ENCODE results near the gene PLEK. TPM values are rescaled to one million over a fixed set of nuclear protein-coding genes. Genes with fewer than 3 reads are reported as not detected.

The PLEK gene
- total and polyA plus RNA-seq, 2 donors (not counting 1 experiment from before 2014, with no cell fraction given), result 39.9 to 78.3 TPM

DNA sequence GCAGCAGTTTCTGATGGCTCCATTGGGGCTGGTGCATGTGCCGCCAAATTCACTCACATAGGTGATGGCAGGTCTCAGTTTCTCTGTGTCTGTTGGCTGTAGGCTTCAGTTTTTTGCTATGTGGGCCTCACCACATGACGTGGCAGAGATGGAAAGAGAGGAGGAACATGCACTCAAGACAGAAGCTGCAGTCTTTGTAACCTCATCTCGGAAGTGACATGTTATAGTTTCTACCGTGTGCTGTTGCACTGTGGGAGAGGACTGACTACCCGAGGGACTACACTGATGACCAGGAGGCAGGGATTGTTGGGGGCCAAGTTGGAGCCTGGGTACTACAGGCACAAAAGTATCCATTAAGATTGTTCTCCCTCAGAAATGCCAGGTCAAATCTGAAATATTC, 36.2 kb upstream of the PLEK start:
- no peaks in the 10 kb centered on the region for H3K9me3 Mint-ChIP-seq (ENCODE audit: insufficient read depth)
- WGBS (ENCODE audit: insufficient coverage), result 72% methylated on average over 4 of the region's 5 CpGs
- TF ChIP-seq EZH2 (IDR thresholded peaks at IDR 0.05; ENCODE audit: borderline replicate concordance, insufficient read depth, low read depth, low read length, poor library complexity, severe bottlenecking), result no peak
- TF ChIP-seq, protein P1, sequence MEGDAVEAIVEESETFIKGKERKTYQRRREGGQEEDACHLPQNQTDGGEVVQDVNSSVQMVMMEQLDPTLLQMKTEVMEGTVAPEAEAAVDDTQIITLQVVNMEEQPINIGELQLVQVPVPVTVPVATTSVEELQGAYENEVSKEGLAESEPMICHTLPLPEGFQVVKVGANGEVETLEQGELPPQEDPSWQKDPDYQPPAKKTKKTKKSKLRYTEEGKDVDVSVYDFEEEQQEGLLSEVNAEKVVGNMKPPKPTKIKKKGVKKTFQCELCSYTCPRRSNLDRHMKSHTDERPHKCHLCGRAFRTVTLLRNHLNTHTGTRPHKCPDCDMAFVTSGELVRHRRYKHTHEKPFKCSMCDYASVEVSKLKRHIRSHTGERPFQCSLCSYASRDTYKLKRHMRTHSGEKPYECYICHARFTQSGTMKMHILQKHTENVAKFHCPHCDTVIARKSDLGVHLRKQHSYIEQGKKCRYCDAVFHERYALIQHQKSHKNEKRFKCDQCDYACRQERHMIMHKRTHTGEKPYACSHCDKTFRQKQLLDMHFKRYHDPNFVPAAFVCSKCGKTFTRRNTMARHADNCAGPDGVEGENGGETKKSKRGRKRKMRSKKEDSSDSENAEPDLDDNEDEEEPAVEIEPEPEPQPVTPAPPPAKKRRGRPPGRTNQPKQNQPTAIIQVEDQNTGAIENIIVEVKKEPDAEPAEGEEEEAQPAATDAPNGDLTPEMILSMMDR (IDR thresholded peaks at IDR 0.05), result no peak

DNA sequence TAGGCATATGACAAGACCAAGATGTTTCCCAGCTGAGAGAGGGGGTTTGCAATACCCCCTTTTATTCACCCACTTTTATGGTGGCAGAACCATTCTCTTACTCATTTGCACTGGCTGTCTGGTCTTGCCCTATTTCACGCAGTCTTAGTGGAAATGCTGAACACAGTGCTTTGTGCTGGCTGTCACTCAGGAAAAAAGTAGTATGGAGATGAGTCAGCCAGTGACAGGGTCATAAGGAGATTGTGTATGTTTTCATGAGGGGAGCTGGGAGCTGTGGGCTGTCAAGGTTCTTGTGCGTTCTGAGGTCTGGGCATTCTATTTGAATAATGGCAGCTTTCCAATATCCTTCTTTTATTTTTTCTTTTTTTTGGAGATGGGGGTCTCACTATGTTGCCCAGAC, 34.4 kb upstream of the PLEK start:
- Mint-ChIP-seq H3K4me3 (no peak overlapping the region), H3K4me1 (no peaks in the 10 kb centered on the region), H3K9me3 (ENCODE audit: insufficient read depth) (no peaks in the 10 kb centered on the region), H3K27ac (no peak overlapping the region), H3K27me3 (peaks cover 10% of the 10 kb centered on the region)
- intact Hi-C loops (cut with micrococcal nuclease), result no loop called here
- Histone ChIP-seq H4K20me1 (ENCODE audit: control insufficient read depth, insufficient read depth, low read length, poor library complexity, severe bottlenecking) (no peaks in the 10 kb centered on the region), H3K9me3 (ENCODE audit: control extremely low read depth in 1 of 3, control insufficient read depth in 2 of 3, insufficient read depth in 1 of 3, low read length in 2 of 3) (no peaks in the 10 kb centered on the region), H2AFZ (ENCODE audit: insufficient read depth, low read depth, low read length, poor library complexity, severe bottlenecking) (no peak overlapping the region), H3K9ac (ENCODE audit: low read length) (no peak overlapping the region), H3K4me3 (ENCODE audit: control extremely low read depth in 1 of 5, extremely low read depth in 1 of 5, insufficient read depth in 1 of 5, low read depth in 2 of 5, low read length in 4 of 5) (no peak overlapping the region), H3K36me3 (replicated peaks in 1 of 2; ENCODE audit: control extremely low read depth in 1 of 2, control insufficient read depth in 1 of 2, extremely low read depth in 1 of 2, insufficient read depth in 2 of 2, low read length in 1 of 2) (no peaks in the 10 kb centered on the region), H3K79me2 (ENCODE audit: control insufficient read depth, insufficient read depth, low read length) (no peaks in the 10 kb centered on the region), H3K4me1 (ENCODE audit: control insufficient read depth in 2 of 2, insufficient read depth in 2 of 2, low read length in 2 of 2) (no peaks in the 10 kb centered on the region), H3K4me2 (replicated peaks; ENCODE audit: low read depth, low read length, poor library complexity, severe bottlenecking) (no peak overlapping the region), H3K27me3 (replicated peaks in 1 of 4; ENCODE audit: control extremely low read depth in 1 of 4, control insufficient read depth in 3 of 4, insufficient read depth in 4 of 4, low read length in 3 of 4) (no peaks in the 10 kb centered on the region), H3K27ac (ENCODE audit: low read length in 2 of 2) (no peak overlapping the region)
- ATAC-seq (ENCODE audit: low read depth) (no peak), DNase-seq (no peak)
- TF ChIP-seq, protein P1 (IDR thresholded peaks at IDR 0.05), result no peak
- TF ChIP-seq EZH2 (IDR thresholded peaks at IDR 0.05; ENCODE audit: borderline replicate concordance, insufficient read depth, low read depth, low read length, poor library complexity, severe bottlenecking), result no peak
- ChIA-PET CTCF (no interaction called here), POLR2A (no interaction called here)
- 100% methylated on average over 1 of the region's 2 CpGs for WGBS (ENCODE audit: insufficient coverage)

More for the DNA sequence above, 36.2 kb upstream of the PLEK start:
- no peaks in the 10 kb centered on the region for H3K79me2 ChIP-seq (ENCODE audit: control insufficient read depth, insufficient read depth, low read length)
- no peak for DNase-seq
- H3K4me2 ChIP-seq (replicated peaks; ENCODE audit: low read depth, low read length, poor library complexity, severe bottlenecking), result no peak overlapping the region
- no peaks in the 10 kb centered on the region for H3K4me1 ChIP-seq (ENCODE audit: control insufficient read depth in 2 of 2, insufficient read depth in 2 of 2, low read length in 2 of 2)
- H2AFZ ChIP-seq (ENCODE audit: insufficient read depth, low read depth, low read length, poor library complexity, severe bottlenecking), result no peak overlapping the region
- intact Hi-C loops (cut with micrococcal nuclease), result no loop called here
- Mint-ChIP-seq H3K4me3 (no peak overlapping the region), H3K27ac (no peak overlapping the region), H3K4me1 (no peaks in the 10 kb centered on the region), H3K27me3 (peaks cover 10% of the 10 kb centered on the region)
- no peaks in the 10 kb centered on the region for H3K27me3 ChIP-seq (replicated peaks in 1 of 4; ENCODE audit: control extremely low read depth in 1 of 4, control insufficient read depth in 3 of 4, insufficient read depth in 4 of 4, low read length in 3 of 4)
- ATAC-seq (ENCODE audit: low read depth), result no peak
- H3K9ac ChIP-seq (ENCODE audit: low read length), result no peak overlapping the region
- H3K9me3 ChIP-seq (ENCODE audit: control extremely low read depth in 1 of 3, control insufficient read depth in 2 of 3, insufficient read depth in 1 of 3, low read length in 2 of 3), result no peaks in the 10 kb centered on the region
- no peak overlapping the region for H3K27ac ChIP-seq (ENCODE audit: low read length in 2 of 2)
- no peaks in the 10 kb centered on the region for H4K20me1 ChIP-seq (ENCODE audit: control insufficient read depth, insufficient read depth, low read length, poor library complexity, severe bottlenecking)
- no peak overlapping the region for H3K4me3 ChIP-seq (ENCODE audit: control extremely low read depth in 1 of 5, extremely low read depth in 1 of 5, insufficient read depth in 1 of 5, low read depth in 2 of 5, low read length in 4 of 5)
- ChIA-PET POLR2A (no interaction called here), CTCF (no interaction called here)
- H3K36me3 ChIP-seq (replicated peaks in 1 of 2; ENCODE audit: control extremely low read depth in 1 of 2, control insufficient read depth in 1 of 2, extremely low read depth in 1 of 2, insufficient read depth in 2 of 2, low read length in 1 of 2), result no peaks in the 10 kb centered on the region
